ENCODE measurements around the gene ZNF184.

The ZNF184 gene

GRCh38 chr6:27419363-27419762 lies 53.5 kb downstream of the ZNF184 start:
- DNase-seq = no peak

DNA sequence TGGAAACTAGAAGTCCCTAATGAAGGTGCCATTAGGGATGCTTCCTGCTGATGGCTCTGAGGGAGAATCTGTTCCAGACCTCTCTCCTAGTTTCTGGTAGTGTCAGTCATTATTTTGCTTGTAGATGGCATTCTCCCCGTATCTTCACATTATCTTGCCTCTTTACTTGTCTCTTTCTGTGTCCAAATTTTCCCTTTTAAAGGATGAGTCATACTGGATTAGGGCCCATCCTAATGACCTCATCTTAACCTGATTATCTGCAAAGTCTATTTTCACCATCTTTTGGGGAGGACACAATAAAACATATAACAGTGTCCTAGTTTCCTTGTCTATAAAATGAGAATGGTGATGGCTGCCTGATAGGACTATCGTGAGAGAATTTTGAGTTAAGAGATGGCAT lies 57.0 kb downstream of the ZNF184 start:
- DNase-seq = no peak

- no peak for DNase-seq
Observed at GRCh38 chr6:27414996-27415395, 57.9 kb downstream of the ZNF184 start.

DNA sequence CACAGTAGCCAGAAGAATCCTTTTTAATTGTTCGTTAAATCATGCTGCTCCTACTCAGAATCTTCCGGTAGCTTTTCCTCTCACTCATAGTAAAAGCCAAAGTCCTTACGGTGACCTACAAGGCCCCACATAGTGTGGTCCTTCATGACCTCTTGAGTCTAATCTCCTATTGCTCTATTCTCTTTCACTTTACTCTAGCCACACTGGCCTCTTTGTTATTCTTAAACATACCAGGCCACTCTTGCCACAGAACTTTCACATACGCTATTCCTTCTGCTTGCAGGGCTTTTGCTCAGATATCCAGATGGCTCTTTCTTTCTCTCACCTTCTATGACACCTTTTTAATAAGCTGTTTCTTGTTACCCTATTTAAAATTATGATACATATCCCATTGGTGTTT lies 58.6 kb downstream of the ZNF184 start:
- DNase-seq = no peak

- no peak for DNase-seq
Observed at GRCh38 chr6:27407153-27407814, 65.6 kb downstream of the ZNF184 start.

DNA sequence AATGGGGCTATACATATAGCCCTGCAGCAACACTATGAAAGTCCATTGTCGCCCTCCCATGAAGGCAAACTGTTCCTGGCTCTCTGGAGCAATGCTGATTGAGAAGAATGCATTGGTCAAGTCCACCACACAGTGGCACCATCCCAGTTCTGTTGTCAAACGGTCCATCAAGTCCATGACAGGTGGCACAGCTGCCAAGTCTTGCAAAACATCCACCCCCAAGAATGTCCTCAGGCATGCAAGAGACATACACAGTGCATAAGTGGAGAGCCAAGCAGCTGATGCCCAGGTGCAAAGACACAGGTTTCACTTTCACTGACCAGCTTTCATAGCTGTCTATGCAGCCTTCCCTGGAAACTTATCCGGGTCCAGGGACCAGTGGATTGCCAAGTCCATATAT lies 66.8 kb downstream of the ZNF184 start:
- no peak for DNase-seq

- no peak for DNase-seq
Observed at GRCh38 chr6:27400877-27401642, 71.8 kb downstream of the ZNF184 start.
